RPMI8226 (cell line): ENCODE results near the gene PVRIG.
"Not testable (repeated sequence)": the region's sequence is repeated elsewhere in the genome, so short reads cannot be mapped to it uniquely, and the experiment has no call there.

Source experiments
- DNase-seq: peaks from one replicate; pipeline ENCODE4 v3.0.0-alpha.2; 2015

PVRIG gene

GRCh38 chr7:100243385-100243784 is 23.6 kb downstream of the PVRIG start:
- DNase-seq = not testable (repeated sequence)

GRCh38 chr7:100244988-100245605 is 25.3 kb downstream of the PVRIG start:
- not testable (repeated sequence) for DNase-seq

GRCh38 chr7:100246121-100246864 is 26.5 kb downstream of the PVRIG start:
- DNase-seq = not testable (repeated sequence)

GRCh38 chr7:100246865-100247137 is 27.1 kb downstream of the PVRIG start:
- not testable (repeated sequence) for DNase-seq

- no peak for DNase-seq
Observed at GRCh38 chr7:100247152-100247757, 27.5 kb downstream of the PVRIG start.

GRCh38 chr7:100248483-100248882 is 28.7 kb downstream of the PVRIG start:
- no peak for DNase-seq

- DNase-seq = no peak
Observed at GRCh38 chr7:100257017-100257416, 37.3 kb downstream of the PVRIG start.

- DNase-seq = not testable (repeated sequence)
Observed at GRCh38 chr7:100259984-100260383, 40.2 kb downstream of the PVRIG start.

GRCh38 chr7:100262896-100263295 is 43.1 kb downstream of the PVRIG start:
- DNase-seq = not testable (repeated sequence)

GRCh38 chr7:100264223-100264622 is 44.5 kb downstream of the PVRIG start:
- DNase-seq = not testable (repeated sequence)

GRCh38 chr7:100264669-100265165 is 45.0 kb downstream of the PVRIG start:
- DNase-seq = not testable (repeated sequence)

- DNase-seq = not testable (repeated sequence)
Observed at GRCh38 chr7:100265851-100266250, 46.1 kb downstream of the PVRIG start.

GRCh38 chr7:100266576-100267354 is 47.0 kb downstream of the PVRIG start:
- no peak for DNase-seq

GRCh38 chr7:100267648-100268047 is 47.9 kb downstream of the PVRIG start:
- DNase-seq = no peak

GRCh38 chr7:100268882-100269281 is 49.1 kb downstream of the PVRIG start:
- DNase-seq = not testable (repeated sequence)

GRCh38 chr7:100269306-100270045 is 49.7 kb downstream of the PVRIG start:
- DNase-seq = not testable (repeated sequence)

- not testable (repeated sequence) for DNase-seq
Observed at GRCh38 chr7:100270046-100270918, 50.5 kb downstream of the PVRIG start.
